HepG2 (cell line): ENCODE results near the gene ZDHHC7. TPM values are rescaled to one million over a fixed set of nuclear protein-coding genes. Genes with fewer than 3 reads are reported as not detected.

Source experiments
- ATAC-seq: fragments of 200-7000 bp; cut with Tn5 transposase; 3 replicates; pipeline ENCODE4 v1.9.1; 2020; ENCODE audit warnings: mild to moderate bottlenecking, moderate library complexity
- BruUV-seq: library from RNA; stranded (reverse); fragments of 400-500 nt; replicated peaks from 2 replicates; lab custom pipeline; 2021; lab: Mats Ljungman, UMichigan
- CTCF ChIA-PET: fragments of 300-600 bp; formaldehyde crosslinking; extraction: SDS; loops from one replicate; lab custom pipeline; 2021; ENCODE audit warnings: low total read pairs, inconsistent platforms, low intra/inter-chr PET ratio; lab: Yijun Ruan, JAX
- POLR2A ChIA-PET: fragments of 350-600 bp; sonication (Branson Sonifier 250); formaldehyde crosslinking; loops from one replicate; lab custom pipeline; 2020; ENCODE audit warnings: antibody characterized with exemption, inconsistent platforms; lab: Yijun Ruan, JAX
- DNase-seq: peaks from one replicate; pipeline ENCODE4 v3.0.0-alpha.2; 2015; ENCODE audit warnings: low spot score
- FAIRE-seq: peaks from 3 replicates; lab custom pipeline; 2011; peaks lifted over from hg19 to GRCh38; lab: Jason Lieb, UNC
- H2AFZ ChIP-seq: one replicate; pipeline ENCODE4 v1.6.1; 2011; ENCODE audit warnings: low read length, inconsistent platforms
- H3K27ac ChIP-seq: fragments of 300-600 bp; 3 replicates; pipeline ENCODE4 v1.8.0; 2011; ENCODE audit warnings: mixed run types, mild to moderate bottlenecking, mixed read lengths, low read length, inconsistent platforms; ENCODE audit not compliant: insufficient read depth; ENCODE audit errors: extremely low read length
- H3K27me3 ChIP-seq, 2 experiments: fragments of 200-600 bp in 1 of 2; 2 replicates in 1 of 2; 3 replicates in 1 of 2; pipeline versions ENCODE4 v1.6.0 to v1.8.0; 2011; ENCODE audit warnings: low read length in 2 of 2, mild to moderate bottlenecking in 2 of 2, moderate library complexity in 2 of 2, inconsistent platforms in 1 of 2; ENCODE audit not compliant: insufficient read depth in 2 of 2, control insufficient read depth in 1 of 2
- H3K36me3 ChIP-seq, 2 experiments: fragments of 200-600 bp in 1 of 2; replicated peaks in 1 of 2; 2 replicates in 1 of 2; 3 replicates in 1 of 2; pipeline versions ENCODE4 v1.5.1 to v1.8.0; 2011; ENCODE audit warnings: low read length in 2 of 2, inconsistent platforms in 1 of 2; ENCODE audit not compliant: insufficient read depth in 2 of 2, control insufficient read depth in 1 of 2
- H3K4me1 ChIP-seq: 2 replicates; pipeline ENCODE4 v1.5.1; 2012; ENCODE audit warnings: low read length, inconsistent platforms; ENCODE audit not compliant: insufficient read depth
- H3K4me2 ChIP-seq: 2 replicates; pipeline ENCODE4 v1.6.0; 2011; ENCODE audit warnings: low read depth, low read length, inconsistent platforms
- H3K4me3 ChIP-seq, 3 experiments: fragments of 200-600 bp in 1 of 3; sonication (generic), shearing (Covaris generic) in 1 of 3; replicated peaks in 1 of 3; 2 replicates each; pipeline ENCODE4 v1.5.1; 2011 to 2016; ENCODE audit warnings: low read length in 3 of 3, inconsistent platforms in 2 of 3, low read depth in 2 of 3, mild to moderate bottlenecking in 2 of 3, control low read depth in 1 of 3, mixed read lengths in 1 of 3; ENCODE audit not compliant: insufficient read depth in 1 of 3
- H3K79me2 ChIP-seq: one replicate; pipeline ENCODE4 v1.6.1; 2011; ENCODE audit warnings: low read length, inconsistent platforms; ENCODE audit not compliant: insufficient read depth
- H3K9ac ChIP-seq: 2 replicates; pipeline ENCODE4 v1.6.0; 2011; ENCODE audit warnings: mild to moderate bottlenecking, low read depth, low read length, inconsistent platforms; ENCODE audit not compliant: insufficient read depth
- H3K9me3 ChIP-seq: 2 replicates; pipeline ENCODE4 v1.5.1; 2012; ENCODE audit warnings: mild to moderate bottlenecking, low read length
- H4K20me1 ChIP-seq: 2 replicates; pipeline ENCODE4 v1.6.0; 2011; ENCODE audit warnings: inconsistent platforms, mild to moderate bottlenecking, low read length, moderate library complexity; ENCODE audit not compliant: insufficient read depth
- ELF4 ChIP-seq: sonication (generic); formaldehyde crosslinking; IDR thresholded peaks from 2 replicates; pipeline ENCODE4 v1.5.0; 2020; ENCODE audit warnings: missing genetic modification reagents, mild to moderate bottlenecking, moderate library complexity, borderline replicate concordance
- JDP2 ChIP-seq: sonication (generic); formaldehyde crosslinking; IDR thresholded peaks from 2 replicates; pipeline ENCODE4 v1.8.1; 2022; ENCODE audit warnings: missing genetic modification reagents, borderline replicate concordance
- MATR3 ChIP-seq: sonication (generic); formaldehyde crosslinking; IDR thresholded peaks from 2 replicates; pipeline ENCODE4 v1.4.0; 2020; ENCODE audit warnings: missing genetic modification reagents
- MED13 ChIP-seq: sonication (generic); formaldehyde crosslinking; IDR thresholded peaks from 2 replicates; pipeline ENCODE4 v1.5.0; 2020; ENCODE audit warnings: missing genetic modification reagents
- TBX2 ChIP-seq: sonication (generic); formaldehyde crosslinking; IDR thresholded peaks from 2 replicates; pipeline ENCODE4 v1.5.0; 2020; ENCODE audit warnings: missing genetic modification reagents, mild to moderate bottlenecking, borderline replicate concordance
- ZNF260 ChIP-seq: sonication (generic); formaldehyde crosslinking; IDR thresholded peaks from 2 replicates; pipeline ENCODE4 v1.4.0; 2020; ENCODE audit warnings: missing genetic modification reagents, low read depth, mild to moderate bottlenecking, borderline replicate concordance
- ZNF670 ChIP-seq: sonication (generic); formaldehyde crosslinking; IDR thresholded peaks from 2 replicates; pipeline ENCODE4 v1.8.0; 2022; ENCODE audit warnings: mild to moderate bottlenecking, missing genetic modification reagents, borderline replicate concordance
- ZNF850 ChIP-seq: sonication (generic); formaldehyde crosslinking; conservative IDR thresholded peaks from 2 replicates; pipeline ENCODE4 v1.9.0; 2021; ENCODE audit warnings: mild to moderate bottlenecking, missing genetic modification reagents
- WGBS: methylation state at CpG from one replicate; pipeline ENCODE4 v1.1.6; 2017; ENCODE audit warnings: low lambda C conversion rate; 5-methylcytosine and 5-hydroxymethylcytosine counted together
- in situ Hi-C: cut with HindIII; loops from 2 replicates; pipeline ENCODE4 v1.10.0; 2017; ENCODE audit warnings: low pct_unique_long_range_greater_than_20kb; ENCODE audit not compliant: extremely low pct_ligation_motif_present
- intact Hi-C: fragments of 100-400 bp; cut with micrococcal nuclease; formaldehyde crosslinking; loops from one replicate; pipeline ENCODE4 v1.10.0; 2022; ENCODE audit not compliant: unreplicated experiment
- polyA plus RNA-seq, 8 experiments: library from polyadenylated mRNA; depleted of rRNA in 3 of 8; stranded (reverse) in 7 of 8; unstranded in 1 of 8; fragments of >200 nt; fragmentation: Illumina TruSeq in 4 of 8; extraction: Trizol in 4 of 8; gene quantifications; 2 replicates each; pipeline versions ENCODE4 v1.2.1 to v1.2.3, GENCODE V29; 2011 to 2016; ENCODE audit warnings: low read depth in 4 of 8, missing spikeins in 1 of 8, mixed read lengths in 1 of 8; ENCODE audit not compliant: insufficient read depth in 1 of 8
- total RNA-seq, 5 experiments: library from RNA; depleted of rRNA; stranded (reverse); fragments of >200 nt; fragmentation: Illumina TruSeq; extraction: Trizol; gene quantifications; 2 replicates each; pipeline ENCODE4 v1.2.3, GENCODE V29; 2016; ENCODE audit warnings: low read depth in 1 of 5
- TF ChIP-seq, protein P1 (sequence below): sonication (generic); formaldehyde crosslinking; IDR thresholded peaks from 2 replicates; pipeline ENCODE4 v1.8.0; 2022; ENCODE audit warnings: mild to moderate bottlenecking, missing genetic modification reagents
- TF ChIP-seq, protein P2 (sequence below): IDR thresholded peaks from 2 replicates; pipeline ENCODE4 v1.6.1; 2016; ENCODE audit warnings: control low read depth
- TF ChIP-seq, protein P3 (sequence below): IDR thresholded peaks from 2 replicates; pipeline ENCODE4 v1.6.1; 2018; ENCODE audit warnings: missing genetic modification reagents
- TF ChIP-seq, protein P4 (sequence below): sonication (generic); formaldehyde crosslinking; conservative IDR thresholded peaks from 2 replicates; pipeline ENCODE4 v1.8.0; 2022; ENCODE audit warnings: missing genetic modification reagents

ZDHHC7 gene
- total and polyA plus RNA-seq, 2 of the 13 experiments (the other 11 are each of a cell fraction or from before 2014, with no cell fraction given), result 46.8 to 67.6 TPM

DNA sequence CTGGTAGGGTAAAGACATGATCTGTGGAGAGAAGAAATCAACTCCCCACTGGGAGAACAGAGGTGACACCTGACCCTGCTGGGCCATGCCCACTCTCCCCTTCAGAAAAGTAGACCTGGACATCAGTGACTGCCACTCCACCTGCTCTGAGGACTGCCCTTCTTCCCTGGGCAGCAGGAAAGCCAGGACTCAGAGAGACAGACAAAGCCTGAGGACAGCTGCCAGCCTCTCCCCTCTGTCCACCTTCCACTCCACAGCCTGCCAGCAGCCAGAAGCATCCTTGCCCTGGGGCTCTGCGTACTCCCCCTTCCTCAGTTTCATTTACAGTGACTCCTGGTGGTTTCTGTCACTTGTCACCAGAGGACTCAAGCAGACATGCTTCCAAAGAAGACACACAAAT lies 24.5 kb downstream of the ZDHHC7 start:
- no peak for DNase-seq
- H3K36me3 ChIP-seq, result peaks cover 40 to 84% of the 10 kb centered on the region in 2 experiments
- no peak for ATAC-seq
- intact Hi-C loops (no loop called here), in situ Hi-C loops (no loop called here)
- no peak for FAIRE-seq
- no peak overlapping the region for H3K4me2 ChIP-seq
- no peak overlapping the region for H2AFZ ChIP-seq
- WGBS, result 100% methylated on average over 1 of the region's 1 CpG
- H3K4me3 ChIP-seq, result no peak overlapping the region
- no peaks in the 10 kb centered on the region for H3K9me3 ChIP-seq
- POLR2A ChIA-PET, result no interaction called here
- H3K79me2 ChIP-seq, result peaks cover 13% of the 10 kb centered on the region
- H3K27ac ChIP-seq, result no peak overlapping the region
- CTCF ChIA-PET, result no interaction called here
- H3K4me1 ChIP-seq, result peaks cover 24% of the 10 kb centered on the region
- H3K9ac ChIP-seq, result no peak overlapping the region
- BruUV-seq, result no TSS peak
- no peaks in the 10 kb centered on the region for H3K27me3 ChIP-seq
- H4K20me1 ChIP-seq, result peaks cover 12% of the 10 kb centered on the region
- TF ChIP-seq ZNF260 (CRISPR knock-in tag), result no peak
- TF ChIP-seq, protein P1, sequence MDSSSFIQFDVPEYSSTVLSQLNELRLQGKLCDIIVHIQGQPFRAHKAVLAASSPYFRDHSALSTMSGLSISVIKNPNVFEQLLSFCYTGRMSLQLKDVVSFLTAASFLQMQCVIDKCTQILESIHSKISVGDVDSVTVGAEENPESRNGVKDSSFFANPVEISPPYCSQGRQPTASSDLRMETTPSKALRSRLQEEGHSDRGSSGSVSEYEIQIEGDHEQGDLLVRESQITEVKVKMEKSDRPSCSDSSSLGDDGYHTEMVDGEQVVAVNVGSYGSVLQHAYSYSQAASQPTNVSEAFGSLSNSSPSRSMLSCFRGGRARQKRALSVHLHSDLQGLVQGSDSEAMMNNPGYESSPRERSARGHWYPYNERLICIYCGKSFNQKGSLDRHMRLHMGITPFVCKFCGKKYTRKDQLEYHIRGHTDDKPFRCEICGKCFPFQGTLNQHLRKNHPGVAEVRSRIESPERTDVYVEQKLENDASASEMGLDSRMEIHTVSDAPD (CRISPR knock-in tag), result no peak
- TF ChIP-seq ELF4 (CRISPR knock-in tag), result no peak
- TF ChIP-seq, protein P2, sequence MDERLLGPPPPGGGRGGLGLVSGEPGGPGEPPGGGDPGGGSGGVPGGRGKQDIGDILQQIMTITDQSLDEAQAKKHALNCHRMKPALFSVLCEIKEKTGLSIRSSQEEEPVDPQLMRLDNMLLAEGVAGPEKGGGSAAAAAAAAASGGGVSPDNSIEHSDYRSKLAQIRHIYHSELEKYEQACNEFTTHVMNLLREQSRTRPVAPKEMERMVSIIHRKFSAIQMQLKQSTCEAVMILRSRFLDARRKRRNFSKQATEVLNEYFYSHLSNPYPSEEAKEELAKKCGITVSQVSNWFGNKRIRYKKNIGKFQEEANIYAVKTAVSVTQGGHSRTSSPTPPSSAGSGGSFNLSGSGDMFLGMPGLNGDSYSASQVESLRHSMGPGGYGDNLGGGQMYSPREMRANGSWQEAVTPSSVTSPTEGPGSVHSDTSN (CRISPR knock-in tag), result no peak
- TF ChIP-seq, protein P3, sequence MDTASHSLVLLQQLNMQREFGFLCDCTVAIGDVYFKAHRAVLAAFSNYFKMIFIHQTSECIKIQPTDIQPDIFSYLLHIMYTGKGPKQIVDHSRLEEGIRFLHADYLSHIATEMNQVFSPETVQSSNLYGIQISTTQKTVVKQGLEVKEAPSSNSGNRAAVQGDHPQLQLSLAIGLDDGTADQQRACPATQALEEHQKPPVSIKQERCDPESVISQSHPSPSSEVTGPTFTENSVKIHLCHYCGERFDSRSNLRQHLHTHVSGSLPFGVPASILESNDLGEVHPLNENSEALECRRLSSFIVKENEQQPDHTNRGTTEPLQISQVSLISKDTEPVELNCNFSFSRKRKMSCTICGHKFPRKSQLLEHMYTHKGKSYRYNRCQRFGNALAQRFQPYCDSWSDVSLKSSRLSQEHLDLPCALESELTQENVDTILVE (CRISPR knock-in tag), result no peak
- no peak for TF ChIP-seq JDP2 (CRISPR knock-in tag)
- TF ChIP-seq MED13 (CRISPR knock-in tag), result no peak
- no peak for TF ChIP-seq MATR3 (CRISPR knock-in tag)
- no peak for TF ChIP-seq ZNF670
- TF ChIP-seq ZNF850 (CRISPR knock-in tag), result no peak
- TF ChIP-seq, protein P4, sequence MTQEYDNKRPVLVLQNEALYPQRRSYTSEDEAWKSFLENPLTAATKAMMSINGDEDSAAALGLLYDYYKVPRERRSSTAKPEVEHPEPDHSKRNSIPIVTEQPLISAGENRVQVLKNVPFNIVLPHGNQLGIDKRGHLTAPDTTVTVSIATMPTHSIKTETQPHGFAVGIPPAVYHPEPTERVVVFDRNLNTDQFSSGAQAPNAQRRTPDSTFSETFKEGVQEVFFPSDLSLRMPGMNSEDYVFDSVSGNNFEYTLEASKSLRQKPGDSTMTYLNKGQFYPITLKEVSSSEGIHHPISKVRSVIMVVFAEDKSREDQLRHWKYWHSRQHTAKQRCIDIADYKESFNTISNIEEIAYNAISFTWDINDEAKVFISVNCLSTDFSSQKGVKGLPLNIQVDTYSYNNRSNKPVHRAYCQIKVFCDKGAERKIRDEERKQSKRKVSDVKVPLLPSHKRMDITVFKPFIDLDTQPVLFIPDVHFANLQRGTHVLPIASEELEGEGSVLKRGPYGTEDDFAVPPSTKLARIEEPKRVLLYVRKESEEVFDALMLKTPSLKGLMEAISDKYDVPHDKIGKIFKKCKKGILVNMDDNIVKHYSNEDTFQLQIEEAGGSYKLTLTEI (CRISPR knock-in tag), result no peak
- TF ChIP-seq TBX2 (CRISPR knock-in tag), result no peak
